ENCODE measurements around the gene ERG28. TPM values are rescaled to one million over a fixed set of nuclear protein-coding genes. Genes with fewer than 3 reads are reported as not detected.
"Not testable (repeated sequence)": the region's sequence is repeated elsewhere in the genome, so short reads cannot be mapped to it uniquely, and the experiment has no call there.

ERG28 gene
- total RNA-seq, 1 experiment from 2014 or later, result 5.9 TPM

- H3K9me3 ChIP-seq (replicated peaks), result no peaks in the 10 kb centered on the region
- H3K27ac ChIP-seq, result no peak overlapping the region
- 0 out of 2 replicates have a peak, but pooled peaks cover 3% of the 10 kb centered on the region for H3K27me3 ChIP-seq (replicated peaks)
- no peaks in the 10 kb centered on the region for H3K4me1 ChIP-seq (replicated peaks)
- H3K4me3 ChIP-seq, result no peak overlapping the region
- H3K36me3 ChIP-seq, result no peaks in the 10 kb centered on the region
- no peak for DNase-seq (ENCODE audit: low read depth in 1 of 2, low spot score in 2 of 2)
Observed at GRCh38 chr14:75605916-75606315, 54.8 kb downstream of the ERG28 start.

- no peak overlapping the region for H3K4me3 ChIP-seq
- no peaks in the 10 kb centered on the region for H3K4me1 ChIP-seq (replicated peaks)
- no peaks in the 10 kb centered on the region for H3K36me3 ChIP-seq
- H3K27ac ChIP-seq, result no peak overlapping the region
- H3K9me3 ChIP-seq (replicated peaks), result no peaks in the 10 kb centered on the region
- 0 out of 2 replicates have a peak, but pooled peaks cover 3% of the 10 kb centered on the region for H3K27me3 ChIP-seq (replicated peaks)
- no peak for DNase-seq (ENCODE audit: low read depth in 1 of 2, low spot score in 2 of 2)
Observed at GRCh38 chr14:75604979-75605851, 55.5 kb downstream of the ERG28 start.

GRCh38 chr14:75602503-75602902, 58.2 kb downstream of the ERG28 start:
- no peak for DNase-seq (ENCODE audit: low read depth in 1 of 2, low spot score in 2 of 2)
- H3K4me1 ChIP-seq (replicated peaks), result no peaks in the 10 kb centered on the region
- no peaks in the 10 kb centered on the region for H3K36me3 ChIP-seq
- H3K4me3 ChIP-seq, result no peak overlapping the region
- H3K27ac ChIP-seq, result no peak overlapping the region
- no peaks in the 10 kb centered on the region for H3K27me3 ChIP-seq (replicated peaks)
- no peaks in the 10 kb centered on the region for H3K9me3 ChIP-seq (replicated peaks)

- not testable (repeated sequence) for H3K36me3 ChIP-seq; H3K27ac ChIP-seq; H3K4me1 ChIP-seq (replicated peaks); H3K27me3 ChIP-seq (replicated peaks); H3K4me3 ChIP-seq; H3K9me3 ChIP-seq (replicated peaks); DNase-seq (ENCODE audit: low read depth in 1 of 2, low spot score in 2 of 2)
Observed at GRCh38 chr14:75601061-75601460, 59.6 kb downstream of the ERG28 start.

- H3K36me3 ChIP-seq; H3K4me1 ChIP-seq (replicated peaks); H3K9me3 ChIP-seq (replicated peaks); H3K27me3 ChIP-seq (replicated peaks); H3K4me3 ChIP-seq; H3K27ac ChIP-seq; DNase-seq (ENCODE audit: low read depth in 1 of 2, low spot score in 2 of 2): not testable (repeated sequence)
Observed at GRCh38 chr14:75600100-75600499, 60.6 kb downstream of the ERG28 start.

Other genes starting within 250 kb of the ERG28 start
- 73.9 and 98.3 TPM in 2 replicates for gene JDP2, start 232.9 kb downstream of the ERG28 start, total RNA-seq (2014; rRNA removed; shearing (Covaris generic))
- gene BATF, start 138.4 kb downstream of the ERG28 start, total RNA-seq (2014; rRNA removed; shearing (Covaris generic)), result not detected in 2 replicates
- gene FLVCR2, start 82.3 kb downstream of the ERG28 start, total RNA-seq (2014; rRNA removed; shearing (Covaris generic)), result 0.09 and 0.39 TPM in 2 replicates
- gene TTLL5, start 370 bp upstream of the ERG28 start, total RNA-seq (2014; rRNA removed; shearing (Covaris generic)), result 15.3 and 16.3 TPM in 2 replicates